B cell (primary cell): ENCODE results near the gene POLR2J. TPM values are rescaled to one million over a fixed set of nuclear protein-coding genes. Genes with fewer than 3 reads are reported as not detected.

Experiments used
- ATAC-seq: fragments of 200-7000 bp; cut with Tn5 transposase; one replicate; pipeline ENCODE4 v1.10.0; 2021; ENCODE audit warnings: low read depth, mild to moderate bottlenecking, moderate number of reproducible peaks, moderate library complexity
- CTCF ChIA-PET: fragments of 350-600 bp; sonication (Branson Sonifier 250); formaldehyde crosslinking; loops from one replicate; lab custom pipeline; 2021; ENCODE audit warnings: antibody characterized with exemption, inconsistent platforms; lab: Charles Lee
- POLR2A ChIA-PET: fragments of 350-600 bp; sonication (Branson Sonifier 250); formaldehyde crosslinking; loops from one replicate; lab custom pipeline; 2021; ENCODE audit warnings: antibody characterized with exemption; lab: Charles Lee
- DNase-seq: peaks from one replicate; pipeline ENCODE4 v3.0.0; 2013
- H2AFZ ChIP-seq: 2 replicates; pipeline ENCODE4 v1.6.1; 2012; ENCODE audit warnings: mild to moderate bottlenecking, low read depth, low read length; ENCODE audit not compliant: insufficient read depth, poor library complexity, severe bottlenecking
- H3K27ac ChIP-seq, 2 donors: 1 replicate in 1 of 2; 2 replicates in 1 of 2; pipeline ENCODE4 v1.5.1; 2012 to 2013; ENCODE audit warnings: low read length in 2 of 2, mild to moderate bottlenecking in 2 of 2, moderate library complexity in 1 of 2
- H3K27me3 ChIP-seq, 4 experiments: fragments of 200-600 bp in 1 of 4; sonication (generic) in 1 of 4; replicated peaks in 1 of 4; 1 replicate in 2 of 4; 2 replicates in 2 of 4; pipeline versions ENCODE4 v1.6.1 to v1.7.0; 2013 to 2016; ENCODE audit warnings: low read length in 3 of 4, mild to moderate bottlenecking in 2 of 4, mixed read lengths in 1 of 4, moderate library complexity in 1 of 4; ENCODE audit not compliant: insufficient read depth in 4 of 4, control insufficient read depth in 3 of 4; ENCODE audit errors: control extremely low read depth in 1 of 4
- H3K36me3 ChIP-seq, 2 experiments: replicated peaks in 1 of 2; 1 replicate in 1 of 2; 2 replicates in 1 of 2; pipeline versions ENCODE4 v1.6.1 to v1.7.1; 2013; ENCODE audit warnings: low read length in 1 of 2; ENCODE audit not compliant: insufficient read depth in 2 of 2, control insufficient read depth in 1 of 2; ENCODE audit errors: control extremely low read depth in 1 of 2, extremely low read depth in 1 of 2
- H3K4me1 ChIP-seq, 2 donors: fragments of 200-600 bp in 1 of 2; sonication (generic) in 1 of 2; 1 replicate in 1 of 2; 2 replicates in 1 of 2; pipeline versions ENCODE4 v1.5.1 to v1.6.1; 2013 to 2017; ENCODE audit warnings: low read length in 2 of 2; ENCODE audit not compliant: control insufficient read depth in 2 of 2, insufficient read depth in 2 of 2
- H3K4me2 ChIP-seq: replicated peaks from 2 replicates; pipeline ENCODE3; 2012; ENCODE audit warnings: mild to moderate bottlenecking, low read depth, low read length; ENCODE audit not compliant: poor library complexity, severe bottlenecking
- H3K4me3 ChIP-seq, 5 experiments: fragments of 200-600 bp in 1 of 5; sonication (generic) in 1 of 5; 1 replicate in 3 of 5; 2 replicates in 2 of 5; pipeline versions ENCODE4 v1.5.1 to v1.7.0; 2011 to 2016; ENCODE audit warnings: low read length in 4 of 5, mild to moderate bottlenecking in 4 of 5, low read depth in 2 of 5, control low read depth in 1 of 5, moderate library complexity in 1 of 5; ENCODE audit not compliant: insufficient read depth in 1 of 5; ENCODE audit errors: control extremely low read depth in 1 of 5, extremely low read depth in 1 of 5
- H3K79me2 ChIP-seq: fragments of 200-600 bp; sonication (generic); one replicate; pipeline ENCODE4 v1.6.0; 2016; ENCODE audit warnings: low read length; ENCODE audit not compliant: control insufficient read depth, insufficient read depth
- H3K9ac ChIP-seq: fragments of 200-600 bp; sonication (generic); 2 replicates; pipeline ENCODE4 v1.6.1; 2017; ENCODE audit warnings: mild to moderate bottlenecking, low read length, moderate library complexity
- H3K9me3 ChIP-seq, 3 donors: one replicate each; pipeline versions ENCODE4 v1.6.1 to v1.7.1; 2013; ENCODE audit warnings: low read length in 2 of 3; ENCODE audit not compliant: control insufficient read depth in 2 of 3, insufficient read depth in 1 of 3; ENCODE audit errors: control extremely low read depth in 1 of 3
- H4K20me1 ChIP-seq: 2 replicates; pipeline ENCODE4 v1.6.0; 2012; ENCODE audit warnings: mild to moderate bottlenecking, low read length; ENCODE audit not compliant: insufficient read depth, control insufficient read depth, poor library complexity, severe bottlenecking
- H3K27ac Mint-ChIP-seq: one replicate; pipeline ENCODE4 v1.8.0; 2021; ENCODE audit warnings: mixed read lengths
- H3K27me3 Mint-ChIP-seq: one replicate; pipeline ENCODE4 v1.8.0; 2021; ENCODE audit warnings: mixed read lengths
- H3K4me1 Mint-ChIP-seq: one replicate; pipeline ENCODE4 v1.8.0; 2021; ENCODE audit warnings: mixed read lengths
- H3K4me3 Mint-ChIP-seq: one replicate; pipeline ENCODE4 v1.8.0; 2021; ENCODE audit warnings: mixed read lengths
- H3K9me3 Mint-ChIP-seq: one replicate; pipeline ENCODE4 v1.8.0; 2022; ENCODE audit warnings: mixed read lengths; ENCODE audit not compliant: insufficient read depth
- EZH2 ChIP-seq: IDR thresholded peaks from 2 replicates; pipeline ENCODE4 v1.6.1; 2012; ENCODE audit warnings: borderline replicate concordance, low read depth, mild to moderate bottlenecking, moderate library complexity, low read length; ENCODE audit not compliant: insufficient read depth, poor library complexity, severe bottlenecking
- WGBS: methylation state at CpG from one replicate; pipeline ENCODE4 v1.1.5; 2013; ENCODE audit warnings: missing lambda C conversion rate; ENCODE audit not compliant: insufficient coverage; 5-methylcytosine and 5-hydroxymethylcytosine counted together
- intact Hi-C: fragments of 100-400 bp; cut with micrococcal nuclease; formaldehyde crosslinking; loops from one replicate; pipeline ENCODE4 v1.10.0; 2022
- polyA plus RNA-seq: library from polyadenylated mRNA; depleted of rRNA; stranded (reverse); fragments of >200 nt; gene quantifications from 2 replicates; pipeline ENCODE4 v1.2.3, GENCODE V29; 2012
- total RNA-seq, 2 donors: library from RNA; stranded (reverse); fragments of 120-200 nt in 1 of 2; gene quantifications; 1 replicate in 1 of 2; 2 replicates in 1 of 2; pipeline versions ENCODE4 v1.2.3 to v1.2.4, GENCODE V29; 2013 to 2022
- TF ChIP-seq, protein P1 (sequence below): fragments of 200-600 bp; IDR thresholded peaks from one replicate; pipeline ENCODE4 v1.8.0; 2022; ENCODE audit warnings: antibody characterized with exemption, mild to moderate bottlenecking

Gene POLR2J
- total and polyA plus RNA-seq, 2 donors (not counting 1 experiment from before 2014, with no cell fraction given): 34.0 to 83.0 TPM

DNA sequence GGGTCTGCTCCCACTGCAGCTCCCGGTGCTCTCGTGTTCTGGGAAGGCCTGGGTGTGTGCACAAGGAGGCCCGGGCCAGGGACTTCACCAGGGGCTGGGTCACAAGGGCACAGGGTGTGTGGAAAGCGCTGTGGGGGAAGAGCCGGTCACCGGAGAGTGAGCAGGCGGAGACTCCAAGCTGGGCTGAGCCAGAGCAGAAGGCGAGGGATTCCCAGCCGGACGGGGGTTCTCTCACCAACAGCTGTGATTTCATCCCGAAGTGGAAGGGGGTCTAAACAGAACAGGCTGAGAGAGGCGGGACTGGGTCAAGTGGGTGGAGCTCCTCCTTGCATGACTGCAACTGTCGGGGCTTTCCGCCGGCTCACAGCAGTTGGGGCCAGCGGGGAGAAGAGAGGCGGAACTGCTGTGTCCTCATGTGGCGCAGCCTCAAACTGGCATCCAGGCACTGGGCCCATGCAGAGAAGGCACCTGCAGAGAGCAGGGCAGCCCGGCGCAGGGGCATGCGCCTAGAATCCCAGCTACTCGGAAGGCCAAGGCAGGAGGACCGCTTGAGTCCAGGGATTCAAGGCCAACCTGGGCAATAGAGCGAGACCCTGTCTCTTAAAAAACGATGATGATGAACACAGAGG, 53.0 kb downstream of the POLR2J start:
- POLR2A ChIA-PET: interaction anchor here (0.6 to 13.6 kb wide), 14 partner anchors 4 to 1997 kb away, joined by 3 to 223 read pairs (median 9); partner anchors contain the start of genes ORAI2, PRKRIP1 and ZCWPW1
- CTCF ChIA-PET: interaction anchor here (0.6 to 46.3 kb wide), 8 partner anchors 9 to 41 kb away, joined by 3 to 1182 read pairs (median 6); partner anchors contain the start of gene PRKRIP1
- H3K4me2 ChIP-seq: peak overlapping the region; percentile 85

More for the DNA sequence above, 53.0 kb downstream of the POLR2J start:
- H2AFZ ChIP-seq: peak overlapping the region; percentile 44
- H3K27ac ChIP-seq: peak overlapping the region; percentile 100
- H3K4me3 Mint-ChIP-seq: peak overlapping the region; percentile 87
- DNase-seq (peak; percentile 95), ATAC-seq (peak; percentile 76)
- peaks cover 0 to 14% (median 0%) of the 10 kb centered on the region in 3 donors for H3K9me3 ChIP-seq
- 17% methylated on average over 25 of the region's 25 CpGs for whole genome bisulfite sequencing
- peaks cover 0 to 4% of the 10 kb centered on the region in 2 experiments for H3K36me3 ChIP-seq
- H3K27me3 ChIP-seq: no peaks in the 10 kb centered on the region
- peak overlapping the region; percentile 69 for H3K9ac ChIP-seq
- H3K27me3 Mint-ChIP-seq: no peaks in the 10 kb centered on the region
- peaks cover 94 to 99% of the 10 kb centered on the region in 2 donors for H3K4me1 ChIP-seq
- TF ChIP-seq EZH2: no peak
- TF ChIP-seq, protein P1, sequence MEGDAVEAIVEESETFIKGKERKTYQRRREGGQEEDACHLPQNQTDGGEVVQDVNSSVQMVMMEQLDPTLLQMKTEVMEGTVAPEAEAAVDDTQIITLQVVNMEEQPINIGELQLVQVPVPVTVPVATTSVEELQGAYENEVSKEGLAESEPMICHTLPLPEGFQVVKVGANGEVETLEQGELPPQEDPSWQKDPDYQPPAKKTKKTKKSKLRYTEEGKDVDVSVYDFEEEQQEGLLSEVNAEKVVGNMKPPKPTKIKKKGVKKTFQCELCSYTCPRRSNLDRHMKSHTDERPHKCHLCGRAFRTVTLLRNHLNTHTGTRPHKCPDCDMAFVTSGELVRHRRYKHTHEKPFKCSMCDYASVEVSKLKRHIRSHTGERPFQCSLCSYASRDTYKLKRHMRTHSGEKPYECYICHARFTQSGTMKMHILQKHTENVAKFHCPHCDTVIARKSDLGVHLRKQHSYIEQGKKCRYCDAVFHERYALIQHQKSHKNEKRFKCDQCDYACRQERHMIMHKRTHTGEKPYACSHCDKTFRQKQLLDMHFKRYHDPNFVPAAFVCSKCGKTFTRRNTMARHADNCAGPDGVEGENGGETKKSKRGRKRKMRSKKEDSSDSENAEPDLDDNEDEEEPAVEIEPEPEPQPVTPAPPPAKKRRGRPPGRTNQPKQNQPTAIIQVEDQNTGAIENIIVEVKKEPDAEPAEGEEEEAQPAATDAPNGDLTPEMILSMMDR: no peak
- H4K20me1 ChIP-seq: no peaks in the 10 kb centered on the region
- H3K4me1 Mint-ChIP-seq: peaks cover 79% of the 10 kb centered on the region
- intact Hi-C loops: loop anchor here (1.0 to 10.0 kb wide), 5 partner anchors 8 to 121 kb away; partner anchors contain the start of genes ORAI2 and PRKRIP1
- H3K79me2 ChIP-seq: peaks cover 52% of the 10 kb centered on the region
- H3K4me3 ChIP-seq: peak overlapping the region; percentile 30 to 48 (median 39)
- no peaks in the 10 kb centered on the region for H3K9me3 Mint-ChIP-seq
- peak overlapping the region; percentile 100 for H3K27ac Mint-ChIP-seq
